Lower lobe of right lung (tissue), 2 donors: ENCODE results near the gene MYOM3. TPM values are rescaled to one million over a fixed set of nuclear protein-coding genes. Genes with fewer than 3 reads are reported as not detected.

Source experiments
- ATAC-seq, 2 donors: fragments of 200-7000 bp; cut with Tn5 transposase; one replicate each; pipeline ENCODE4 v1.9.1; 2020 to 2022; ENCODE audit warnings: mild to moderate bottlenecking in 2 of 2, moderate library complexity in 2 of 2
- DNase-seq: peaks from one replicate; pipeline ENCODE4 v3.0.0-alpha.2; 2020
- H3K27ac ChIP-seq: fragments of 200-600 bp; one replicate; pipeline ENCODE4 v1.8.0; 2022
- H3K27me3 ChIP-seq: fragments of 200-600 bp; one replicate; pipeline ENCODE4 v1.8.0; 2022; ENCODE audit warnings: low read depth
- H3K36me3 ChIP-seq: fragments of 200-600 bp; one replicate; pipeline ENCODE4 v1.8.0; 2022; ENCODE audit warnings: mild to moderate bottlenecking
- H3K4me1 ChIP-seq: fragments of 200-600 bp; one replicate; pipeline ENCODE4 v1.8.0; 2022
- H3K4me3 ChIP-seq: fragments of 200-600 bp; one replicate; pipeline ENCODE4 v1.8.0; 2022; ENCODE audit warnings: mild to moderate bottlenecking
- H3K9me3 ChIP-seq: fragments of 200-600 bp; one replicate; pipeline ENCODE4 v1.8.0; 2022
- intact Hi-C: fragments of 100-400 bp; cut with DNase I; formaldehyde crosslinking; loops from one replicate; pipeline ENCODE4 v1.11.0; 2022
- total RNA-seq: library from RNA; stranded (reverse); fragmentation: NEBNext Ultra II Directional; extraction: Animal tissue kit (Norgen Biotek cat#: 25700); gene quantifications from one replicate; pipeline ENCODE4 v1.2.1, GENCODE V29; 2021
- TF ChIP-seq, protein P1 (sequence below): fragments of 200-600 bp; IDR thresholded peaks from one replicate; pipeline ENCODE4 v1.8.0; 2022; ENCODE audit warnings: antibody characterized with exemption, mild to moderate bottlenecking
- donor health status: DM: no; HTN: yes; CAD: no; lungs with severe emphysema.

Gene MYOM3
- total RNA-seq, 1 donor from 2014 or later = 0.15 TPM

DNA sequence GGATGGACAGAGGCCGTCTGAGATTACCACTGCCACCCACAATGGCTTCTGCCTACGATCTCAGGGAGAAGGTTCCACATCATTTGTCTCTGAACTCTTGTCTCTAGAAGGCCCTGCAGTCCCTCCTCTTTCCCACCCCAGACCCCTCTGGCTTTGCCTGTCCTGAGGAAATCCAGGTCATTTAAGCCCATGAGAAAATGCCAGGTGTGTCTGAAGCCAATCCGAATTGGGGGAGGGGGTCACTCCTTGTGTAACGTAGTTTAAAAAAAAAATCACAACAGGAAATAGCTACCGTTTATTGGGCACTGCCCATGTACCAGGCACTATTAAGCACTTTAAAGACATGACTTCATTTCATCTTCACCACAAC, 7.5 kb upstream of the MYOM3 start:
- Histone ChIP-seq H3K9me3 (no peaks in the 10 kb centered on the region), H3K4me1 (peaks cover 11% of the 10 kb centered on the region), H3K27me3 (peaks cover under 1% of the 10 kb centered on the region), H3K36me3 (no peaks in the 10 kb centered on the region), H3K4me3 (no peak overlapping the region), H3K27ac (peak overlapping the region; percentile 58)
- DNase-seq (peak; percentile 4), ATAC-seq (no peak)
- TF ChIP-seq, protein P1, sequence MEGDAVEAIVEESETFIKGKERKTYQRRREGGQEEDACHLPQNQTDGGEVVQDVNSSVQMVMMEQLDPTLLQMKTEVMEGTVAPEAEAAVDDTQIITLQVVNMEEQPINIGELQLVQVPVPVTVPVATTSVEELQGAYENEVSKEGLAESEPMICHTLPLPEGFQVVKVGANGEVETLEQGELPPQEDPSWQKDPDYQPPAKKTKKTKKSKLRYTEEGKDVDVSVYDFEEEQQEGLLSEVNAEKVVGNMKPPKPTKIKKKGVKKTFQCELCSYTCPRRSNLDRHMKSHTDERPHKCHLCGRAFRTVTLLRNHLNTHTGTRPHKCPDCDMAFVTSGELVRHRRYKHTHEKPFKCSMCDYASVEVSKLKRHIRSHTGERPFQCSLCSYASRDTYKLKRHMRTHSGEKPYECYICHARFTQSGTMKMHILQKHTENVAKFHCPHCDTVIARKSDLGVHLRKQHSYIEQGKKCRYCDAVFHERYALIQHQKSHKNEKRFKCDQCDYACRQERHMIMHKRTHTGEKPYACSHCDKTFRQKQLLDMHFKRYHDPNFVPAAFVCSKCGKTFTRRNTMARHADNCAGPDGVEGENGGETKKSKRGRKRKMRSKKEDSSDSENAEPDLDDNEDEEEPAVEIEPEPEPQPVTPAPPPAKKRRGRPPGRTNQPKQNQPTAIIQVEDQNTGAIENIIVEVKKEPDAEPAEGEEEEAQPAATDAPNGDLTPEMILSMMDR = no peak
- intact Hi-C loops = no loop called here

- Histone ChIP-seq H3K4me3 (no peak overlapping the region), H3K27me3 (peaks cover 5% of the 10 kb centered on the region), H3K4me1 (peaks cover 11% of the 10 kb centered on the region), H3K9me3 (no peaks in the 10 kb centered on the region), H3K36me3 (no peaks in the 10 kb centered on the region), H3K27ac (no peak overlapping the region)
- ATAC-seq (no peak), DNase-seq (peak; percentile 19)
- TF ChIP-seq, protein P1 = no peak
- intact Hi-C loops = no loop called here
These were observed 6.7 kb upstream of the MYOM3 start for GRCh38 chr1:24118410-24119242.

- H3K36me3 ChIP-seq = no peaks in the 10 kb centered on the region
- H3K27me3 ChIP-seq = peaks cover 5% of the 10 kb centered on the region
- intact Hi-C loops = no loop called here
- no peaks in the 10 kb centered on the region for H3K9me3 ChIP-seq
- DNase-seq (peak; percentile 30), ATAC-seq (no peak)
- TF ChIP-seq, protein P1 = no peak
- H3K4me3 ChIP-seq = no peak overlapping the region
- H3K27ac ChIP-seq = no peak overlapping the region
- peaks cover 11% of the 10 kb centered on the region for H3K4me1 ChIP-seq
These were observed 5.9 kb upstream of the MYOM3 start for GRCh38 chr1:24117722-24118409.

GRCh38 chr1:24117132-24117531, 5.2 kb upstream of the MYOM3 start:
- Histone ChIP-seq H3K4me3 (no peak overlapping the region), H3K27ac (no peak overlapping the region), H3K4me1 (peaks cover 18% of the 10 kb centered on the region), H3K36me3 (no peaks in the 10 kb centered on the region), H3K27me3 (peaks cover 5% of the 10 kb centered on the region), H3K9me3 (no peaks in the 10 kb centered on the region)
- ATAC-seq = no peak
- TF ChIP-seq, protein P1 = no peak
- DNase-seq = peak; percentile 11
- intact Hi-C loops = no loop called here

DNA sequence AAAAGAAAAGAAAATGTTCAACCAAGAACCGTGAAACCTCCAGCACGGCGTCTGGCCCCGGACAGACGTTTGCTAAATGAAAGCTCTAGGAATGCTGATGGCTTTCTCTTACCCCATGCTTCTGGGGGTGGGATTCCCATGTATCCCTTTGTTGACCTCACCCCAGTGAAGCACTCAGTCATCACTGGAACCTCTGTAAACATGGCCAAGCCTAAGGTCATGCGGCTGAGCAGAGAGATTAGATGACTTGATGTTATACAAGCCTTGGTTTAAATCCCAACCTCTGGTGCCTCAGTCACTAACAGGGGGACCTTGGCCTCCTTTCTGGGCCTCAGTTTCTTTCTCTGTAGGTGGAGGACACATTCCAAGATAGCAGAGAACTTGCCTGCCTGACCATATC, 2.8 kb upstream of the MYOM3 start:
- H3K27ac ChIP-seq = no peak overlapping the region
- intact Hi-C loops = no loop called here
- H3K9me3 ChIP-seq = no peaks in the 10 kb centered on the region
- peaks cover 5% of the 10 kb centered on the region for H3K27me3 ChIP-seq
- no peaks in the 10 kb centered on the region for H3K36me3 ChIP-seq
- ATAC-seq = no peak
- DNase-seq = no peak
- peaks cover 9% of the 10 kb centered on the region for H3K4me1 ChIP-seq
- no peak overlapping the region for H3K4me3 ChIP-seq
- TF ChIP-seq, protein P1 = no peak
